Measurements from ENCODE around the gene CTXND2. TPM values are rescaled to one million over a fixed set of nuclear protein-coding genes. Genes with fewer than 3 reads are reported as not detected.

Gene CTXND2
- total and polyA plus RNA-seq, 2 of the 4 experiments (the other 2 are of a cell fraction) = not detected

- no peak overlapping the region for H3K27ac ChIP-seq (ENCODE audit: insufficient read depth, low read length)
- BruUV-seq (replicated peaks) = no TSS peak
- no peak overlapping the region for H3K9ac ChIP-seq (ENCODE audit: low read depth, low read length)
- no peaks in the 10 kb centered on the region for H4K20me1 ChIP-seq (ENCODE audit: insufficient read depth, low read length)
- H3K14ac ChIP-seq (replicated peaks; ENCODE audit: low read depth, low read length) = no peak overlapping the region
- ChIA-PET CTCF (no interaction called here), POLR2A (ENCODE audit: unreplicated experiment) (no interaction called here)
- H3K27me3 ChIP-seq (ENCODE audit: control insufficient read depth, insufficient read depth, low read length) = no peaks in the 10 kb centered on the region
- no peak overlapping the region for H3K4me3 ChIP-seq (ENCODE audit: insufficient read depth, low read depth, low read length)
- H4K5ac ChIP-seq (ENCODE audit: low read depth, low read length) = no peak overlapping the region
- no peak overlapping the region for H2BK15ac ChIP-seq (ENCODE audit: low read depth, low read length)
- no peak overlapping the region for H2AK9ac ChIP-seq (replicated peaks; ENCODE audit: low read depth, low read length, poor library complexity)
- no peak overlapping the region for H4K8ac ChIP-seq (ENCODE audit: low read depth in 2 of 2, low read length in 2 of 2)
- H3K9me1 ChIP-seq (ENCODE audit: insufficient read depth, low read length) = no peaks in the 10 kb centered on the region
- DNase-seq = no peak
- H3K56ac ChIP-seq (ENCODE audit: extremely low read depth, insufficient read depth, low read length) = no peak overlapping the region
- H2AK5ac ChIP-seq (ENCODE audit: low read depth, low read length) = no peak overlapping the region
- H3K9me3 ChIP-seq (ENCODE audit: control insufficient read depth, insufficient read depth, low read length) = no peaks in the 10 kb centered on the region
- H3K23ac ChIP-seq (ENCODE audit: low read depth, low read length) = no peak overlapping the region
- no peak overlapping the region for H2BK5ac ChIP-seq (ENCODE audit: low read depth, low read length, poor library complexity, severe bottlenecking)
- no peaks in the 10 kb centered on the region for H3K79me1 ChIP-seq (ENCODE audit: low read depth in 1 of 2, low read length in 2 of 2)
- no peak overlapping the region for H2AFZ ChIP-seq (replicated peaks; ENCODE audit: low read length, poor library complexity)
- H2BK120ac ChIP-seq (ENCODE audit: low read depth, low read length) = no peak overlapping the region
- H3K4ac ChIP-seq (ENCODE audit: low read depth, low read length) = no peak overlapping the region
- H3K36me3 ChIP-seq (ENCODE audit: control insufficient read depth, insufficient read depth, low read length) = no peaks in the 10 kb centered on the region
- TF ChIP-seq NFE2L2 (IDR thresholded peaks at IDR 0.05; ENCODE audit: low read depth, low read length) (no peak), USF2 (IDR thresholded peaks at IDR 0.05; ENCODE audit: low read depth, low read length) (no peak), RAD21 (IDR thresholded peaks at IDR 0.05; ENCODE audit: low read length) (no peak)
- H4K91ac ChIP-seq (ENCODE audit: insufficient read depth, low read depth, low read length) = no peak overlapping the region
- dilution Hi-C loops (cut with HindIII; ENCODE audit: low sequenced_read_pairs, unreplicated experiment) = no loop called here
- H3K18ac ChIP-seq (ENCODE audit: low read depth, low read length) = no peak overlapping the region
- no peak overlapping the region for H3K4me2 ChIP-seq (ENCODE audit: low read depth, low read length)
- no peak for ATAC-seq (ENCODE audit: low read depth)
- H2BK20ac ChIP-seq (ENCODE audit: low read depth, low read length) = no peak overlapping the region
- intact Hi-C loops (cut with micrococcal nuclease) = no loop called here
- 100% methylated on average over 2 of the region's 8 CpGs; no CpG with 5 or more reads in 1 of the 2 experiments for WGBS, 2 experiments (ENCODE audit: extremely low coverage in 2 of 2, insufficient read length in 1 of 2)
- peaks cover 2% of the 10 kb centered on the region for H3K4me1 ChIP-seq (ENCODE audit: control insufficient read depth, insufficient read depth, low read length)
- in situ Hi-C loops (cut with MboI; ENCODE audit: low sequenced_read_pairs) = no loop called here
These were observed 1.8 kb downstream of the CTXND2 start for GRCh38 chr1:150888727-150889126.
